HepG2 (cell line): ENCODE measurements around the gene SLC29A1. TPM values are rescaled to one million over a fixed set of nuclear protein-coding genes. Genes with fewer than 3 reads are reported as not detected.

ENCODE experiments used
- DZIP1 ChIP-seq: sonication (generic); formaldehyde crosslinking; IDR thresholded peaks from 2 replicates; pipeline ENCODE4 v1.5.0; 2020; ENCODE audit warnings: mild to moderate bottlenecking, missing genetic modification reagents
- KMT2B ChIP-seq: IDR thresholded peaks from 2 replicates; pipeline ENCODE4 v1.6.1; 2016; ENCODE audit warnings: missing genetic modification reagents, missing compliant biosample characterization
- MED13 ChIP-seq: sonication (generic); formaldehyde crosslinking; IDR thresholded peaks from 2 replicates; pipeline ENCODE4 v1.5.0; 2020; ENCODE audit warnings: missing genetic modification reagents
- SOX13 ChIP-seq, 3 experiments: fragments of 450-650 bp in 1 of 3; sonication (generic) in 1 of 3; formaldehyde crosslinking in 1 of 3; IDR thresholded peaks in 2 of 3; conservative IDR thresholded peaks in 1 of 3; 2 replicates each; pipeline versions ENCODE4 v1.5.0 to v1.6.1; 2016 to 2020; ENCODE audit warnings: antibody characterized with exemption in 1 of 3, mild to moderate bottlenecking in 1 of 3, missing compliant biosample characterization in 1 of 3, missing genetic modification reagents in 1 of 3, moderate library complexity in 1 of 3
- ZNF569 ChIP-seq: sonication (generic); formaldehyde crosslinking; IDR thresholded peaks from 2 replicates; pipeline ENCODE4 v1.5.0; 2020; ENCODE audit warnings: mild to moderate bottlenecking, missing genetic modification reagents, moderate library complexity, borderline replicate concordance
- ZNF660 ChIP-seq: sonication (generic); formaldehyde crosslinking; IDR thresholded peaks from 2 replicates; pipeline ENCODE4 v1.5.1; 2020; ENCODE audit warnings: mild to moderate bottlenecking, low read depth, missing genetic modification reagents, borderline replicate concordance
- polyA plus RNA-seq, 8 experiments: library from polyadenylated mRNA; depleted of rRNA in 3 of 8; stranded (reverse) in 7 of 8; unstranded in 1 of 8; fragments of >200 nt; fragmentation: Illumina TruSeq in 4 of 8; extraction: Trizol in 4 of 8; gene quantifications; 2 replicates each; pipeline versions ENCODE4 v1.2.1 to v1.2.3, GENCODE V29; 2011 to 2016; ENCODE audit warnings: low read depth in 4 of 8, missing spikeins in 1 of 8, mixed read lengths in 1 of 8; ENCODE audit not compliant: insufficient read depth in 1 of 8
- total RNA-seq, 5 experiments: library from RNA; depleted of rRNA; stranded (reverse); fragments of >200 nt; fragmentation: Illumina TruSeq; extraction: Trizol; gene quantifications; 2 replicates each; pipeline ENCODE4 v1.2.3, GENCODE V29; 2016; ENCODE audit warnings: low read depth in 1 of 5
- TF ChIP-seq, protein P1 (sequence below): sonication (generic); formaldehyde crosslinking; IDR thresholded peaks from 2 replicates; pipeline ENCODE4 v1.4.0; 2020; ENCODE audit warnings: mild to moderate bottlenecking, missing genetic modification reagents
- TF ChIP-seq, protein P2 (sequence below): sonication (generic); formaldehyde crosslinking; IDR thresholded peaks from 2 replicates; pipeline ENCODE4 v1.4.0; 2020; ENCODE audit warnings: missing genetic modification reagents, mild to moderate bottlenecking, borderline replicate concordance
- TF ChIP-seq, protein P3 (sequence below): sonication (generic); formaldehyde crosslinking; IDR thresholded peaks from 2 replicates; pipeline ENCODE4 v1.8.1; 2023; ENCODE audit warnings: mild to moderate bottlenecking, missing genetic modification reagents

Gene SLC29A1
- total and polyA plus RNA-seq, 2 of the 13 experiments (the other 11 are each of a cell fraction or from before 2014, with no cell fraction given), result 43.2 to 106 TPM

DNA sequence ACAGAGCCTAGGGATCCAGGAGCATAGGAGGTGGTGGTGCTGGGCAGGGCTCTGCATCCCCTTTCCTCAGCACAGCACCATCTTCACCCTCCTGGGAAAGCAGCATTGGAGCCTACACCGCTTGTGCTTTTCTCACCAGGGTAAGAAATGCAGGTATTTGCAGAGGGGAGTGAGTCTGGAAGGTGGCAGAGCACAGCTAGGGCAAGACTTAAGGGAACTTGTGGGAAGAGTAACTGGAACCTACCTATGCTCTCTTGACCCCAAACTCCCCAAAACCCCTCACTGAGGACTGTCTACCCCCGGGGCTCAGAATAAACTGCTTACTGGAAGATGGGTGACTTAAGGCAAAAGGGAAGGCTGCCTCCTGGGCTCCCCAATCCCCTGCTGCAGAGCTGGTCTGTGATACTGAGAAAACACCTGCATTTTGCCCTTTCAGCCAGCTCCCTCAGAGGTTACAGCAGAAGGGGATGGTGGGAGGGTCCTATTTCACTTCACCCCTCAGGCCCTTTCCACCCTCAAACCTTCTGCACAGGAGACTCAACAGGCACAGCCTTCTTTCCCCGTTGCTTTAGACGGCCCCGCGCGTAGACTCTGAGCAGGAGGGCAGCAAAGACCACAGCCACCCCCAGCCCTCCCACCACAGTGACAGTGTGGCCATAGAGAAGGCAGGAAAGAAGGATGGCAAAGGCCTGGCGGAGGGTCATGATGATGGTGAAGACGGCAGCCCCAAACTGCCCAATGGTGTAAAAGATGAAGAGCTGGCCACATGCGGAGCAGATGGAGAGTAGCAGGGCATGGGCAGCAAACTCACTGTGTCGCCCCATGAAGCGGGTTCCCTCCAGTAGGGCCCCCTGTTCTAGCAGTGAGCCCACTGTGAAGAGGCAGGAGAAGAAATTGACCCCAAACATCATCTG lies 31.1 kb downstream of the SLC29A1 start (continued):
- TF ChIP-seq SOX13 (IDR thresholded peaks at IDR 0.05) (no peak), SOX13 (CRISPR knock-in tag; conservative IDR thresholded peaks at IDR 0.05 in 1 of 2, IDR thresholded peaks at IDR 0.05 in 1 of 2) (peak in 1 of 2 experiments; percentile 38; a peak in 1 of 4 replicates), ZNF660 (CRISPR knock-in tag) (no peak), KMT2B (CRISPR knock-in tag) (no peak), ZNF569 (no peak), DZIP1 (no peak), MED13 (CRISPR knock-in tag) (no peak)
- TF ChIP-seq, protein P1, sequence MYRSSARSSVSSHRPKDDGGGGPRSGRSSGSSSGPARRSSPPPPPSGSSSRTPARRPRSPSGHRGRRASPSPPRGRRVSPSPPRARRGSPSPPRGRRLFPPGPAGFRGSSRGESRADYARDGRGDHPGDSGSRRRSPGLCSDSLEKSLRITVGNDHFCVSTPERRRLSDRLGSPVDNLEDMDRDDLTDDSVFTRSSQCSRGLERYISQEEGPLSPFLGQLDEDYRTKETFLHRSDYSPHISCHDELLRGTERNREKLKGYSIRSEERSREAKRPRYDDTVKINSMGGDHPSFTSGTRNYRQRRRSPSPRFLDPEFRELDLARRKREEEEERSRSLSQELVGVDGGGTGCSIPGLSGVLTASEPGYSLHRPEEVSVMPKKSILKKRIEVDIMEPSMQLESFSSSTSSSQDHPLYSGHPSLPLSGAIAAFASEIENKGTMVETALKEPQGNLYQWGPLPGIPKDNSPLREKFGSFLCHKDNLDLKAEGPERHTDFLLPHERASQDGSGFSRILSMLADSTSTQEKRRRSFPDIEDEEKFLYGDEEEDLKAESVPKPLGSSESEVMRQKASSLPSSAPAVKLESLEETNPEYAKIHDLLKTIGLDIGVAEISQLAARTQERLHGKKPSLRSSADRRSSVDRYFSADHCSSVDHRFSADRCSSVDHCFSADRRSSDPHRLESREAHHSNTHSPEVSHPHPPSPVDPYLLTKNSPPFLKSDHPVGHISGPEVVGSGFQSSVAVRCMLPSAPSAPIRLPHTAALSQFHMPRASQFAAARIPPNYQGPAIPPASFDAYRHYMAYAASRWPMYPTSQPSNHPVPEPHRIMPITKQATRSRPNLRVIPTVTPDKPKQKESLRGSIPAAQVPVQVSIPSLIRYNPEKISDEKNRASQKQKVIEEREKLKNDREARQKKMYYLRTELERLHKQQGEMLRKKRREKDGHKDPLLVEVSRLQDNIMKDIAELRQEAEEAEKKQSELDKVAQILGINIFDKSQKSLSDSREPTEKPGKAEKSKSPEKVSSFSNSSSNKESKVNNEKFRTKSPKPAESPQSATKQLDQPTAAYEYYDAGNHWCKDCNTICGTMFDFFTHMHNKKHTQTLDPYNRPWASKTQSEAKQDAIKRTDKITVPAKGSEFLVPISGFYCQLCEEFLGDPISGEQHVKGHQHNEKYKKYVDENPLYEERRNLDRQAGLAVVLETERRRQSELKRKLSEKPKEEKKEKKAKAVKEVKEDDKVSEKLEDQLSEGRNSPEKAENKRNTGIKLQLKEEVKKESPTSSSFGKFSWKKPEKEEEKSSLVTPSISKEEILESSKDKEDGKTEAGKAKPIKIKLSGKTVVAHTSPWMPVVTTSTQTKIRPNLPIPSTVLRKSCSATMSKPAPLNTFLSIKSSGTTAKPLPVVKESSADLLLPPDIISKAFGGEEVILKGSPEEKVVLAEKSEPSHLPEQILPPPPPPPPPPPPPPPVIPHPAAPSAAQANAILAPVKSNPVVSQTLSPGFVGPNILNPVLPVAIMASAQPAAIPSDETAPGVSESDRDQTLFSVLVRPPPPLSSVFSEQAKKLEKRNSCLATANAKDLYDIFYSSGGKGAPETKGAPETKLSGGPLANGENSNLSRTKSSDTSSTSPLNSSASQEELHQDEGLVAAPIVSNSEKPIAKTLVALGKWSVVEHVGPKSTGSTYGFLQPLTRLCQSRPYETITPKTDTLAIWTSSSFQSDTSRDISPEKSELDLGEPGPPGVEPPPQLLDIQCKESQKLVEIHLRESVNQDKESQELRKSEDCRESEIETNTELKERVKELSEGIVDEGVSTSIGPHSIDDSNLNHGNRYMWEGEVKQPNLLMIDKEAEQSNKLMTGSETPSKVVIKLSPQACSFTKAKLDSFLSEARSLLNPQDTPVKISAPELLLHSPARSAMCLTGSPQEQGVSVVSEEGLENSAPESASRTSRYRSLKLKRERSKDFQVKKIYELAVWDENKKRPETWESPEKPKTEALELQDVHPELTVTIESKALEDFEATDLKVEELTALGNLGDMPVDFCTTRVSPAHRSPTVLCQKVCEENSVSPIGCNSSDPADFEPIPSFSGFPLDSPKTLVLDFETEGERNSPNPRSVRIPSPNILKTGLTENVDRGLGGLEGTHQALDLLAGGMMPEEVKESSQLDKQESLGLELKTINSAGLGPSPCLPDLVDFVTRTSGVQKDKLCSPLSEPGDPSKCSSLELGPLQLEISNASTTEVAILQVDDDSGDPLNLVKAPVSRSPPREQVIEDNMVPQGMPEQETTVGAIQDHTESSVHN (CRISPR knock-in tag), result no peak
- TF ChIP-seq, protein P2, sequence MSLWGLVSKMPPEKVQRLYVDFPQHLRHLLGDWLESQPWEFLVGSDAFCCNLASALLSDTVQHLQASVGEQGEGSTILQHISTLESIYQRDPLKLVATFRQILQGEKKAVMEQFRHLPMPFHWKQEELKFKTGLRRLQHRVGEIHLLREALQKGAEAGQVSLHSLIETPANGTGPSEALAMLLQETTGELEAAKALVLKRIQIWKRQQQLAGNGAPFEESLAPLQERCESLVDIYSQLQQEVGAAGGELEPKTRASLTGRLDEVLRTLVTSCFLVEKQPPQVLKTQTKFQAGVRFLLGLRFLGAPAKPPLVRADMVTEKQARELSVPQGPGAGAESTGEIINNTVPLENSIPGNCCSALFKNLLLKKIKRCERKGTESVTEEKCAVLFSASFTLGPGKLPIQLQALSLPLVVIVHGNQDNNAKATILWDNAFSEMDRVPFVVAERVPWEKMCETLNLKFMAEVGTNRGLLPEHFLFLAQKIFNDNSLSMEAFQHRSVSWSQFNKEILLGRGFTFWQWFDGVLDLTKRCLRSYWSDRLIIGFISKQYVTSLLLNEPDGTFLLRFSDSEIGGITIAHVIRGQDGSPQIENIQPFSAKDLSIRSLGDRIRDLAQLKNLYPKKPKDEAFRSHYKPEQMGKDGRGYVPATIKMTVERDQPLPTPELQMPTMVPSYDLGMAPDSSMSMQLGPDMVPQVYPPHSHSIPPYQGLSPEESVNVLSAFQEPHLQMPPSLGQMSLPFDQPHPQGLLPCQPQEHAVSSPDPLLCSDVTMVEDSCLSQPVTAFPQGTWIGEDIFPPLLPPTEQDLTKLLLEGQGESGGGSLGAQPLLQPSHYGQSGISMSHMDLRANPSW (CRISPR knock-in tag), result no peak
- TF ChIP-seq, protein P3, sequence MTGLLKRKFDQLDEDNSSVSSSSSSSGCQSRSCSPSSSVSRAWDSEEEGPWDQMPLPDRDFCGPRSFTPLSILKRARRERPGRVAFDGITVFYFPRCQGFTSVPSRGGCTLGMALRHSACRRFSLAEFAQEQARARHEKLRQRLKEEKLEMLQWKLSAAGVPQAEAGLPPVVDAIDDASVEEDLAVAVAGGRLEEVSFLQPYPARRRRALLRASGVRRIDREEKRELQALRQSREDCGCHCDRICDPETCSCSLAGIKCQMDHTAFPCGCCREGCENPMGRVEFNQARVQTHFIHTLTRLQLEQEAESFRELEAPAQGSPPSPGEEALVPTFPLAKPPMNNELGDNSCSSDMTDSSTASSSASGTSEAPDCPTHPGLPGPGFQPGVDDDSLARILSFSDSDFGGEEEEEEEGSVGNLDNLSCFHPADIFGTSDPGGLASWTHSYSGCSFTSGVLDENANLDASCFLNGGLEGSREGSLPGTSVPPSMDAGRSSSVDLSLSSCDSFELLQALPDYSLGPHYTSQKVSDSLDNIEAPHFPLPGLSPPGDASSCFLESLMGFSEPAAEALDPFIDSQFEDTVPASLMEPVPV (CRISPR knock-in tag), result peak; percentile 59; the same call in 1 of the 2 replicates
